K562 (cell line): Measurements from ENCODE around the gene DCDC2. TPM values are rescaled to one million over a fixed set of nuclear protein-coding genes. Genes with fewer than 3 reads are reported as not detected.

Experiments
- ELF4 ChIP-seq: fragments of 450-650 bp; formaldehyde crosslinking; IDR thresholded peaks from 2 replicates; pipeline ENCODE4 v1.4.0; 2022; ENCODE audit warnings: missing genetic modification characterization
- HDGF ChIP-seq: fragments of 450-650 bp; IDR thresholded peaks from 2 replicates; pipeline ENCODE4 v1.6.1; 2016
- IFI16 ChIP-seq: fragments of 250-450 bp; sonication (Bioruptor Pico); IDR thresholded peaks from 2 replicates; pipeline ENCODE4 v2.1.2; 2022; ENCODE audit warnings: mild to moderate bottlenecking, inconsistent platforms
- JUN ChIP-seq, 2 experiments: sonication (generic) in 1 of 2; formaldehyde crosslinking in 1 of 2; IDR thresholded peaks; 2 replicates each; pipeline versions ENCODE4 v1.6.1 to v1.8.0; 2012 to 2022; ENCODE audit warnings: borderline replicate concordance in 2 of 2, mild to moderate bottlenecking in 2 of 2, improper control_type of control experiment in 1 of 2, low read depth in 1 of 2, low read length in 1 of 2, missing genetic modification reagents in 1 of 2
- NKRF ChIP-seq: fragments of 450-650 bp; IDR thresholded peaks from 2 replicates; pipeline ENCODE4 v1.6.1; 2016; ENCODE audit warnings: borderline replicate concordance
- PHF20 ChIP-seq: fragments of 450-650 bp; IDR thresholded peaks from 2 replicates; pipeline ENCODE4 v1.6.1; 2018; ENCODE audit not compliant: partially characterized antibody
- POU5F1 ChIP-seq: fragments of 150-350 bp; IDR thresholded peaks from 2 replicates; pipeline ENCODE4 v1.6.1; 2014; ENCODE audit warnings: borderline replicate concordance, low read length, low read depth, mild to moderate bottlenecking; ENCODE audit not compliant: partially characterized antibody
- RBM22 ChIP-seq: fragments of 200-400 bp; formaldehyde crosslinking; IDR thresholded peaks from 2 replicates; pipeline ENCODE4 v1.6.1; 2018; ENCODE audit warnings: low read length, low read depth; ENCODE audit not compliant: poor library complexity, severe bottlenecking
- SETDB1 ChIP-seq: IDR thresholded peaks from one replicate; pipeline ENCODE4 v1.6.1; 2012; ENCODE audit warnings: low read length, control low read depth, inconsistent platforms
- SMARCA4 ChIP-seq: fragments of 450-650 bp; IDR thresholded peaks from 2 replicates; pipeline ENCODE4 v1.6.1; 2016
- SMC3 ChIP-seq: conservative IDR thresholded peaks from 2 replicates; pipeline ENCODE4 v1.6.1; 2011; ENCODE audit warnings: low read depth, low read length, improper control_type of control experiment; ENCODE audit not compliant: insufficient read depth
- THRA ChIP-seq: fragments of 450-650 bp; IDR thresholded peaks from 2 replicates; pipeline ENCODE4 v1.6.1; 2017; ENCODE audit warnings: mild to moderate bottlenecking, moderate library complexity
- YBX1 ChIP-seq: fragments of 450-650 bp; IDR thresholded peaks from 2 replicates; pipeline ENCODE4 v1.7.1; 2016; ENCODE audit warnings: mild to moderate bottlenecking
- ZNF407 ChIP-seq: fragments of 450-650 bp; IDR thresholded peaks from 2 replicates; pipeline ENCODE4 v1.6.1; 2016; ENCODE audit warnings: low read depth
- ZNF76 ChIP-seq: fragments of 250-450 bp; sonication (Bioruptor Pico); IDR thresholded peaks from 2 replicates; pipeline ENCODE4 v1.4.0; 2020; ENCODE audit warnings: mild to moderate bottlenecking, moderate library complexity, borderline replicate concordance
- polyA plus RNA-seq, 8 experiments: library from polyadenylated mRNA; depleted of rRNA in 4 of 8; stranded (reverse) in 5 of 8; unstranded in 3 of 8; fragments of >200 nt; fragmentation: Nextera tagmentation in 2 of 8; fragmentation: Illumina TruSeq in 1 of 8; extraction: Ambion mirVana in 2 of 8; extraction: Trizol in 1 of 8; gene quantifications; 2 replicates each; pipeline versions ENCODE4 v1.2.1 to v1.2.3, GENCODE V29; 2011 to 2014; ENCODE audit warnings: inconsistent platforms in 1 of 8, missing spikeins in 1 of 8
- total RNA-seq, 7 experiments: library from RNA; depleted of rRNA in 6 of 7; stranded (reverse); fragments of >200 nt in 6 of 7; fragmentation: Illumina TruSeq in 2 of 7; extraction: Trizol in 2 of 7; gene quantifications; 2 replicates each; pipeline versions ENCODE4 v1.2.1 to v1.2.3, GENCODE V29; 2011 to 2021; ENCODE audit warnings: low replicate concordance in 1 of 7

Gene DCDC2
- total and polyA plus RNA-seq, 9 of the 15 experiments (the other 6 are each of a cell fraction or from before 2014, with no cell fraction given) = 0.04 TPM; not detected in 8

GRCh38 chr6:24402697-24403500 is 45.0 kb upstream of the DCDC2 start, which contains the start of gene MRS2 (continued):
- no peak for TF ChIP-seq HDGF
- TF ChIP-seq ZNF76 (CRISPR knock-in tag) = no peak; the same call in 1 of the 2 replicates
- TF ChIP-seq JUN (IDR thresholded peaks at IDR 0.05; ENCODE audit: borderline replicate concordance, low read depth, low read length) = no peak
- TF ChIP-seq JUN (CRISPR knock-in tag; IDR thresholded peaks at IDR 0.05; ENCODE audit: borderline replicate concordance) = peak; percentile 83; the same call in 1 of the 2 replicates
- no peak for TF ChIP-seq IFI16
- TF ChIP-seq SMC3 = no peak
- TF ChIP-seq THRA = no peak
- TF ChIP-seq SMARCA4 = peak; percentile 48; the same call in 1 of the 2 replicates
- peak; percentile 48 for TF ChIP-seq RBM22
- TF ChIP-seq ELF4 (CRISPR knock-in tag) = no peak
- TF ChIP-seq SETDB1 = no peak
- no peak for TF ChIP-seq ZNF407
- peak; percentile 42 for TF ChIP-seq POU5F1
- TF ChIP-seq NKRF = peak; percentile 77; the same call in 1 of the 2 replicates
- TF ChIP-seq YBX1 = no peak
- peak; percentile 46 for TF ChIP-seq PHF20
